ENCODE measurements around the gene STEAP3.

STEAP3 gene

DNA sequence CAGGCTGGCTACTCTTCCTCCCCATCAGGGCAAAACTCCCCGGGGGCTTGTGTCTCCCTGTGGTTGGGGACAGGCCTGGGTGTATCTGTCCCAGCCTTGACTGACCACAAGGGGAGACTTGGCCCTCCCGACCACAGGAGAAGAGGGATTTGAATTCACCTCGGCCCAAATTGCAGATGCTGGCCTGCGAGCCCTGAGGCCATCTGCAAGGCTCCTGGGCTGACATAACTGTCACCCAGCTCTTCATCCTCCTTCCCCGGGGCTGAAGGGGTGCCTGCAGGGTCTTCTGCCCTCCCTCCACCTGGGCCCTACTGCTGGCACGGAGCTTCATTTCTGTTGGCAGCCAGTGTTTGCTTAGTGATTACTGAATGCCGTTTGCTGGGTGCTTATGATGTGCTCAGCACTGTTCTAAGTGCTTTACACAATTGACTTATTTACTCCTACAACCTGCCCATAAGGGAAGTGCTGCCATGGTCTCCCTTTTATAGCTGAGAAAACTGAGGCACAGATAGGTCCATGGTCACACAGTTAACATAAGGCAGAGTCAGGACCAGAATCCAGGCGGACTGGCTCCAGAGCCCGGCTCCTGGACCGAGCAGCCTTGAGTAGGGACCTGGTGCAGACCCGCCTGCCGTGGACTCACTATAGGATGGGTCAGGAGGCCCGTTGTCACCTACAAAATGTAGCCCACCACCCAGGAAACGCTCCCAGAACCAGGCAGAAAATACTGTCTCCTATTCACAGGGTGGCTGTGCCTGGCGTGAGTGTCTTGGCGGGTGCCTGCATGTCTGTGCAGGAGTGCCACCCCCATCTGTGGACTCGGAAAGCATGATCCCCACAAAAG lies 18.9 kb downstream of the STEAP3 start:
- no peak for TF ChIP-seq FOXP2 (optimal IDR thresholded peaks at IDR 0.05; ENCODE audit: control extremely low read depth, extremely low read length, insufficient read depth)
- no peak for TF ChIP-seq EZH2 (IDR thresholded peaks at IDR 0.05)
- TF ChIP-seq POLR2AphosphoS5 (IDR thresholded peaks at IDR 0.05; ENCODE audit: borderline replicate concordance, low read depth, low read length) = no peak
- no peak for DNase-seq (ENCODE audit: low read depth, low spot score)
- no peak overlapping the region for H3K9ac ChIP-seq (ENCODE audit: insufficient read length)
- H3K27ac ChIP-seq = no peak overlapping the region
- H3K36me3 ChIP-seq (ENCODE audit: insufficient read depth, low read length) = no peaks in the 10 kb centered on the region
- H3K9me3 ChIP-seq (ENCODE audit: low read depth, low read length) = no peaks in the 10 kb centered on the region
- no peak overlapping the region for H3K4me3 ChIP-seq

DNA sequence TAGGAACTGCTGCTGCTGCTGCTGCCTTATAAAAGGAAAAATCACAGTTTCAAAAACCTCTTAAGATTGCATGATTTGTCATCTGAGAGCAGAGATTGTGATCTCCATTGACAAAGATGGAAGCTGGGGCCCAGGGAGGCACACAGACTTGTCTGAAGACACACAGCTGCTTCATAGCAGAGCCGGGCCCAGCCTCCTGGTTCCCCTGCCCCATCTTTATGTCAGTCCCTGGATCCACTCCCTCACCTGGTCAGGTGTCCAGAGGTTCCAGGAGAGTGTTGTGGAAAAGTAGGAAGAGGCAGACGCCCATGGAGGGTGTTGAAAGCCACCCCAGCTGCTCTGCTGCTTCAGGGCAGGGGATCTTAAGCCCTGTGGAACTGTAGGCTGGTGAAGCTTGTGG lies 20.0 kb downstream of the STEAP3 start:
- H3K9me3 ChIP-seq (ENCODE audit: low read depth, low read length) = no peaks in the 10 kb centered on the region
- no peak overlapping the region for H3K27ac ChIP-seq
- DNase-seq (ENCODE audit: low read depth, low spot score) = no peak
- no peak overlapping the region for H3K4me3 ChIP-seq
- no peak for TF ChIP-seq POLR2AphosphoS5 (IDR thresholded peaks at IDR 0.05; ENCODE audit: borderline replicate concordance, low read depth, low read length)
- no peak for TF ChIP-seq EZH2 (IDR thresholded peaks at IDR 0.05)
- no peak for TF ChIP-seq FOXP2 (optimal IDR thresholded peaks at IDR 0.05; ENCODE audit: control extremely low read depth, extremely low read length, insufficient read depth)
- H3K9ac ChIP-seq (ENCODE audit: insufficient read length) = no peak overlapping the region
- H3K36me3 ChIP-seq (ENCODE audit: insufficient read depth, low read length) = no peaks in the 10 kb centered on the region

DNA sequence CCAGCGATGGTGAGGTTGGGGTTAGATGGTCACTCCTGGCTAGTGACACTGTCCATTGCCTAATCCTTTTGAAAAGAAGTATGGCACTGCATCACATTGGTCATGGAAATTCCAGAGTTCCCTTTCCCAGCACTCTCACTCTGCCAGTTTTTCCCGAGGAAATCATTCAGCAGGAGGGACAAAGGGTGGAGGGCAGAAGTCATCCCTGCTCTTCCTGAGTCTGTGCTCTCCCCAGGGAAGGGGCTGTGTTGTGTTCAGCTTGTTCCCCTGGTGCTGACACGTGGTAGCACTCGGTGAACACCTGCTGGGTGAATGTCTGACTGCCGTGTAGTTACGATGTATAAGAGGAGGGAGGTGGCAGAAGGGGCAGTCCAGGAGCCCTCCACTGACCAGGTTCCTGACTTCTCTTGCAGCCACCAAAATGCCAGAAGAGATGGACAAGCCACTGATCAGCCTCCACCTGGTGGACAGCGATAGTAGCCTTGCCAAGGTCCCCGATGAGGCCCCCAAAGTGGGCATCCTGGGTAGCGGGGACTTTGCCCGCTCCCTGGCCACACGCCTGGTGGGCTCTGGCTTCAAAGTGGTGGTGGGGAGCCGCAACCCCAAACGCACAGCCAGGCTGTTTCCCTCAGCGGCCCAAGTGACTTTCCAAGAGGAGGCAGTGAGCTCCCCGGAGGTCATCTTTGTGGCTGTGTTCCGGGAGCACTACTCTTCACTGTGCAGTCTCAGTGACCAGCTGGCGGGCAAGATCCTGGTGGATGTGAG lies 21.6 kb downstream of the STEAP3 start:
- H3K9ac ChIP-seq (ENCODE audit: insufficient read length) = no peak overlapping the region
- TF ChIP-seq EZH2 (IDR thresholded peaks at IDR 0.05) = no peak
- TF ChIP-seq POLR2AphosphoS5 (IDR thresholded peaks at IDR 0.05; ENCODE audit: borderline replicate concordance, low read depth, low read length) = no peak
- TF ChIP-seq FOXP2 (optimal IDR thresholded peaks at IDR 0.05; ENCODE audit: control extremely low read depth, extremely low read length, insufficient read depth) = no peak
- no peak overlapping the region for H3K4me3 ChIP-seq
- no peaks in the 10 kb centered on the region for H3K36me3 ChIP-seq (ENCODE audit: insufficient read depth, low read length)
- H3K9me3 ChIP-seq (ENCODE audit: low read depth, low read length) = no peaks in the 10 kb centered on the region
- DNase-seq (ENCODE audit: low read depth, low spot score) = no peak
- H3K27ac ChIP-seq = no peak overlapping the region

DNA sequence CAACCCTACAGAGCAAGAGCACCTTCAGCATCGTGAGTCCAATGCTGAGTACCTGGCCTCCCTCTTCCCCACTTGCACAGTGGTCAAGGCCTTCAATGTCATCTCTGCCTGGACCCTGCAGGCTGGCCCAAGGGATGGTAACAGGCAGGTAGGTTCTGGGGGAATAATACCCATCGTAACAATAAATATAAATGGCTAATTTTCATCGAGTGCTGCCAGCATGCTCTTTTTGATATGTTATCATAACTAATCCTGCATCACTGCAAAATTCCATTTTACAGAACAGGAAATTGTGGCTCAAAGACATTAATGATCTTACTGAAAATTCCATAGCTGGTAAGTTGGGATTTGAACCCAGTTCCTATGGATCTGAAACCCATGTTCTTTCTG lies 22.2 kb downstream of the STEAP3 start:
- H3K27ac ChIP-seq = no peak overlapping the region
- no peak for DNase-seq (ENCODE audit: low read depth, low spot score)

DNA sequence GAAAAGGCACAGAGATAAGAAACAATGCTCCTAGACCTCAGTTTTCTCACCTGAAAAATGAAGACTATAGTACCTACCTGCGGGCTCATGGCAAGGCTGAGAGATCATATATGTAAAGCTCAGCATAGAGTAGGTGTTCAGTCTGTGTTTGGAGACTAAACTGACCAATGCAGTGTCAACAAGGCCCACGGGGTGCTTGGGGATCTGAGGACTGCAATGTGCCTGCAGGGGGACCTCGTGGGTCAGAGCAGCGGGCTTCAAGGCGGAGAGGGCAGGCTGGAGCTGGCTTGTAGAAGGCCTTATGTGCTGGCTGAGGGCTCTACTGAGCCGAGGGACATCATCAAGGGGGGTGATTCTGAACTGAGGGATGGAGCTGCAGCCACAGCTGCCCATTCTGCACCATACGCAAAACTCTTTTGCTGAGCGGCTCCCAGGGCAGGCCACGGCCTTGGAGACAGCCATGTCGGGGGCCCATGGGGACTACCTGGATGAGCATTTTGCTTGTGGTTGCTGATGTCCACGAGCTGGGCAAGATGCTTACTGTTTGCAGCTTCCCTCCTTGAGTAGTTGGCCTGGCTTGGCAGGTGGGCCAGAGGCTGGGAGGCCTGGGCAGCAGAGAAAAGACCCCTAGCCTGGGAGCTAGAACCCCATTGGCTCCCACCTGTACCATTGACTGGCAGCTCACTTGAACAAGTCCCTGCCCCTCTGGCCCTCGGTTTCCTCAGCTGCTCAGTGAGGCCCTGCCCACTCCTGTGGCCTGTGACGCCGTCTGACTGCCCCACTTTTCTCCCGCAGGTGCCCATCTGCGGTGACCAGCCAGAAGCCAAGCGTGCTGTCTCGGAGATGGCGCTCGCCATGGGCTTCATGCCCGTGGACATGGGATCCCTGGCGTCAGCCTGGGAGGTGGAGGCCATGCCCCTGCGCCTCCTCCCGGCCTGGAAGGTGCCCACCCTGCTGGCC lies 23.5 kb downstream of the STEAP3 start:
- Histone ChIP-seq H3K4me3 (no peak overlapping the region), H3K36me3 (ENCODE audit: insufficient read depth, low read length) (no peaks in the 10 kb centered on the region), H3K9ac (ENCODE audit: insufficient read length) (no peak overlapping the region), H3K9me3 (ENCODE audit: low read depth, low read length) (no peaks in the 10 kb centered on the region), H3K27ac (no peak overlapping the region)
- no peak for DNase-seq (ENCODE audit: low read depth, low spot score)
- TF ChIP-seq POLR2AphosphoS5 (IDR thresholded peaks at IDR 0.05; ENCODE audit: borderline replicate concordance, low read depth, low read length) (no peak), FOXP2 (optimal IDR thresholded peaks at IDR 0.05; ENCODE audit: control extremely low read depth, extremely low read length, insufficient read depth) (no peak), EZH2 (IDR thresholded peaks at IDR 0.05) (no peak)

More for the DNA sequence above, 22.2 kb downstream of the STEAP3 start:
- TF ChIP-seq EZH2 (IDR thresholded peaks at IDR 0.05) = no peak
- no peak for TF ChIP-seq POLR2AphosphoS5 (IDR thresholded peaks at IDR 0.05; ENCODE audit: borderline replicate concordance, low read depth, low read length)
- no peak for TF ChIP-seq FOXP2 (optimal IDR thresholded peaks at IDR 0.05; ENCODE audit: control extremely low read depth, extremely low read length, insufficient read depth)
- H3K4me3 ChIP-seq = no peak overlapping the region
- H3K36me3 ChIP-seq (ENCODE audit: insufficient read depth, low read length) = no peaks in the 10 kb centered on the region
- H3K9ac ChIP-seq (ENCODE audit: insufficient read length) = no peak overlapping the region
- no peaks in the 10 kb centered on the region for H3K9me3 ChIP-seq (ENCODE audit: low read depth, low read length)

DNA sequence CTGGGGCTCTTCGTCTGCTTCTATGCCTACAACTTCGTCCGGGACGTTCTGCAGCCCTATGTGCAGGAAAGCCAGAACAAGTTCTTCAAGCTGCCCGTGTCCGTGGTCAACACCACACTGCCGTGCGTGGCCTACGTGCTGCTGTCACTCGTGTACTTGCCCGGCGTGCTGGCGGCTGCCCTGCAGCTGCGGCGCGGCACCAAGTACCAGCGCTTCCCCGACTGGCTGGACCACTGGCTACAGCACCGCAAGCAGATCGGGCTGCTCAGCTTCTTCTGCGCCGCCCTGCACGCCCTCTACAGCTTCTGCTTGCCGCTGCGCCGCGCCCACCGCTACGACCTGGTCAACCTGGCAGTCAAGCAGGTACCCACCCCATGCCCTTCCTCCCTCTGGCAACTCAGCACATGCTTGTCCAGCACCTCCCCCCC lies 24.2 kb downstream of the STEAP3 start:
- Histone ChIP-seq H3K36me3 (ENCODE audit: insufficient read depth, low read length) (no peaks in the 10 kb centered on the region), H3K27ac (no peak overlapping the region), H3K4me3 (no peak overlapping the region), H3K9ac (ENCODE audit: insufficient read length) (no peak overlapping the region), H3K9me3 (ENCODE audit: low read depth, low read length) (no peaks in the 10 kb centered on the region)
- no peak for DNase-seq (ENCODE audit: low read depth, low spot score)
- TF ChIP-seq EZH2 (IDR thresholded peaks at IDR 0.05) (no peak), POLR2AphosphoS5 (IDR thresholded peaks at IDR 0.05; ENCODE audit: borderline replicate concordance, low read depth, low read length) (no peak), FOXP2 (optimal IDR thresholded peaks at IDR 0.05; ENCODE audit: control extremely low read depth, extremely low read length, insufficient read depth) (no peak)

DNA sequence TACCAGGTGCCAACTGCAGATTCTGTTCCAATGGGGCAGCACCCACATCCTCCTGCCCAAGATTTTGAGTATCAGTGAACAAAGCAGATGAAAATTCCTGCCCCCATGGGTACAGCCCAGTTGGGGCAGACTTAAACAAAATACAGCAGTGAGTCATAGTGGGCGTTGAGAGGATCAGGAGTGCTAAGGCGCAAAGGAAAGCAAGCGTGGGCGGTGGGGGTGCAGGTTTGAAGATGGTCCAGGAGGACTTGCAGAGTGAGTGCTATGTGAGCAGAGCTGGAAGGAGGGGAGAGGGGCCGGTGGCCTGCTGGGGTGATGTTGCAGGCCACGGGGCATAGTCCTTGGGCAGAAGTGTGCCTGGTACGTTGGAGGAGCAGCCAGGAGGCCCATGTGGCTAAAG lies 24.7 kb downstream of the STEAP3 start:
- no peak overlapping the region for H3K27ac ChIP-seq
- no peak for DNase-seq (ENCODE audit: low read depth, low spot score)
- no peaks in the 10 kb centered on the region for H3K9me3 ChIP-seq (ENCODE audit: low read depth, low read length)
- no peak overlapping the region for H3K4me3 ChIP-seq
- H3K36me3 ChIP-seq (ENCODE audit: insufficient read depth, low read length) = no peaks in the 10 kb centered on the region
- no peak overlapping the region for H3K9ac ChIP-seq (ENCODE audit: insufficient read length)
- TF ChIP-seq EZH2 (IDR thresholded peaks at IDR 0.05) = no peak

DNA sequence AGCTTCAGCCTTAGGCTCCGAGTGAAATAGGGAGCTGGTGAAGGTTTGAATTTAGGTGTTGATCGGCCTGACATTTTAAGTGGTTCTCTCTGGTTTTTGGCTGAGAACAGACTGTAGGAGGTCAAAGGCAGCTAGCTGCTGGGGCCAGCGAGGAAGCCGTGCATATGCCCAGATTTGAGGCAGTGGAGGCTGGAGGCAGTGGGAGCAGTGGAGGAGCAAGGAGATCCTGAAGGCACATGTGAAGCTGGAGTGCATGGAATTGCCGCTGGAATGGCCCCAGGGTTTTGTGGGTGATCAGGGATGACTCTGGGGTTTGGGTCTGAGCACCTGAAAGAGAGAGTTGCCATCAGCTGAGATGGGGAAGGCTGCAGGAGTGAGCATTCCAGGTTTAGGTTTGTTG lies 25.1 kb downstream of the STEAP3 start:
- Histone ChIP-seq H3K9ac (ENCODE audit: insufficient read length) (no peak overlapping the region), H3K9me3 (ENCODE audit: low read depth, low read length) (no peaks in the 10 kb centered on the region), H3K27ac (no peak overlapping the region), H3K36me3 (ENCODE audit: insufficient read depth, low read length) (no peaks in the 10 kb centered on the region), H3K4me3 (no peak overlapping the region)
- no peak for DNase-seq (ENCODE audit: low read depth, low spot score)
- TF ChIP-seq POLR2AphosphoS5 (IDR thresholded peaks at IDR 0.05; ENCODE audit: borderline replicate concordance, low read depth, low read length) (no peak), EZH2 (IDR thresholded peaks at IDR 0.05) (no peak), FOXP2 (optimal IDR thresholded peaks at IDR 0.05; ENCODE audit: control extremely low read depth, extremely low read length, insufficient read depth) (no peak)
